WTC11 (cell line): ENCODE results near the gene TCF7L1. TPM values are rescaled to one million over a fixed set of nuclear protein-coding genes. Genes with fewer than 3 reads are reported as not detected.
A peak's percentile ranks its signal among the peaks of the same experiment; 100 is the strongest.
"Not testable (repeated sequence)": the region's sequence is repeated elsewhere in the genome, so short reads cannot be mapped to it uniquely, and the experiment has no call there.

Source experiments
- ATAC-seq: fragments of 200-7000 bp; cut with Tn5 transposase; 2 replicates; pipeline ENCODE4 v1.10.0; 2021; ENCODE audit warnings: mild to moderate bottlenecking, moderate library complexity
- CTCF ChIA-PET: fragments of 300-600 bp; sonication (Branson Sonifier 250); formaldehyde crosslinking; loops from one replicate; lab custom pipeline; 2021; ENCODE audit warnings: antibody characterized with exemption; lab: Charles Lee
- POLR2A ChIA-PET: fragments of 350-600 bp; sonication (Branson Sonifier 250); formaldehyde crosslinking; loops from one replicate; lab custom pipeline; 2021; ENCODE audit warnings: antibody characterized with exemption; lab: Charles Lee
- DNase-seq: peaks from one replicate; pipeline ENCODE4 v3.0.0; 2021; ENCODE audit warnings: low spot score
- H3K27ac Mint-ChIP-seq: 2 replicates; pipeline ENCODE4 v1.8.0; 2021; ENCODE audit warnings: mixed read lengths
- H3K27me3 Mint-ChIP-seq: 2 replicates; pipeline ENCODE4 v1.8.0; 2021; ENCODE audit warnings: low read depth, mild to moderate bottlenecking, moderate library complexity, mixed read lengths
- H3K36me3 Mint-ChIP-seq: 2 replicates; pipeline ENCODE4 v1.8.0; 2021; ENCODE audit warnings: mixed read lengths
- H3K4me1 Mint-ChIP-seq: 2 replicates; pipeline ENCODE4 v1.8.0; 2022; ENCODE audit warnings: mixed read lengths
- H3K4me3 Mint-ChIP-seq: 2 replicates; pipeline ENCODE4 v1.8.0; 2021; ENCODE audit warnings: mild to moderate bottlenecking, moderate library complexity, mixed read lengths
- H3K9me3 Mint-ChIP-seq: 2 replicates; pipeline ENCODE4 v1.8.0; 2021; ENCODE audit warnings: mixed read lengths
- EMX1 ChIP-seq: fragments of 250-450 bp; sonication (Bioruptor Pico); IDR thresholded peaks from 2 replicates; pipeline ENCODE4 v1.8.0; 2021; ENCODE audit warnings: mild to moderate bottlenecking
- HMGA2 ChIP-seq: fragments of 250-450 bp; sonication (Bioruptor Pico); IDR thresholded peaks from 2 replicates; pipeline ENCODE4 v1.4.0; 2021; ENCODE audit warnings: mild to moderate bottlenecking, moderate library complexity
- IRF1 ChIP-seq: sonication (generic); formaldehyde crosslinking; IDR thresholded peaks from 2 replicates; pipeline ENCODE4 v1.8.0; 2023; ENCODE audit warnings: missing genetic modification reagents
- JAZF1 ChIP-seq: fragments of 250-450 bp; sonication (Bioruptor Pico); IDR thresholded peaks from 2 replicates; pipeline ENCODE4 v1.9.0; 2021; ENCODE audit warnings: moderate library complexity, mild to moderate bottlenecking, inconsistent platforms
- JUN ChIP-seq: sonication (generic); formaldehyde crosslinking; IDR thresholded peaks from 2 replicates; pipeline ENCODE4 v1.8.0; 2023; ENCODE audit warnings: mild to moderate bottlenecking, missing genetic modification reagents
- NFATC4 ChIP-seq: fragments of 250-450 bp; sonication (Bioruptor Pico); IDR thresholded peaks from 2 replicates; pipeline ENCODE4 v1.9.0; 2021; ENCODE audit warnings: mild to moderate bottlenecking
- NFYB ChIP-seq: sonication (generic); formaldehyde crosslinking; conservative IDR thresholded peaks from 2 replicates; pipeline ENCODE4 v1.8.0; 2022; ENCODE audit warnings: low read depth, missing genetic modification reagents
- NR1H2 ChIP-seq: sonication (generic); formaldehyde crosslinking; IDR thresholded peaks from 2 replicates; pipeline ENCODE4 v1.9.0; 2021; ENCODE audit warnings: mild to moderate bottlenecking, moderate library complexity, missing genetic modification reagents
- TEAD4 ChIP-seq: sonication (generic); formaldehyde crosslinking; IDR thresholded peaks from 2 replicates; pipeline ENCODE4 v1.8.0; 2022; ENCODE audit warnings: mild to moderate bottlenecking, missing genetic modification reagents
- ZNF219 ChIP-seq: sonication (generic); formaldehyde crosslinking; IDR thresholded peaks from 2 replicates; pipeline ENCODE4 v1.8.0; 2023; ENCODE audit warnings: missing genetic modification reagents, mild to moderate bottlenecking, borderline replicate concordance
- ZNF396 ChIP-seq: fragments of 250-450 bp; sonication (Bioruptor Pico); IDR thresholded peaks from 2 replicates; pipeline ENCODE4 v1.8.0; 2021; ENCODE audit warnings: mild to moderate bottlenecking, moderate library complexity, borderline replicate concordance
- ZSCAN18 ChIP-seq: fragments of 250-450 bp; sonication (Bioruptor Pico); IDR thresholded peaks from 2 replicates; pipeline ENCODE4 v2.1.2; 2022; ENCODE audit warnings: mild to moderate bottlenecking, moderate library complexity
- total RNA-seq: library from RNA; stranded (reverse); gene quantifications from 3 replicates; pipeline ENCODE4 v1.2.3, GENCODE V29; 2021
- TF ChIP-seq, protein P1 (sequence below): sonication (generic); formaldehyde crosslinking; IDR thresholded peaks from 2 replicates; pipeline ENCODE4 v1.8.0; 2023; ENCODE audit warnings: mild to moderate bottlenecking, missing genetic modification reagents
- TF ChIP-seq, protein P2 (sequence below): sonication (generic); formaldehyde crosslinking; IDR thresholded peaks from 2 replicates; pipeline ENCODE4 v1.8.1; 2022; ENCODE audit warnings: missing genetic modification reagents, borderline replicate concordance

The TCF7L1 gene
- total RNA-seq, 1 experiment from 2014 or later: 104 TPM

- no peak for TF ChIP-seq TEAD4
- no peak for TF ChIP-seq ZSCAN18 (CRISPR knock-in tag)
Measured at GRCh38 chr2:85330839-85331636, 197.8 kb downstream of the TCF7L1 start (continued).

DNA sequence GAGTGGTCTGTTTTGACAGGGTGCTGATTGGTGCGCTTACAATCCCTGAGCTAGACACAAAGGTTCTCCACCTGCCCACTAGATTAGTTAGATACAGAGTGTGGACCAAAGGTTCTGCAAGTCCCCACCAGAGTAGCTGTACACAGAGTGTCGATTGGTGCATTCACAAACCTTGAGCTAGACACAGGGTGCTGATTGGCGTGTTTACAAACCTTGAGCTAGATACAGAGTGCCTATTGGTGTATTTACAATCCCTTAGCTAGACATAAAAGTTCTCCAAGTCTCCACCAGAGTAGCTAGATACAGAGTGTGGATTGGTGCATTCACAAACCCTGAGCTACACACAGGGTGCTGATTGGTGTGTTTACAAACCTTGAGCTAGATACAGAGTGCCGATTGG is 200.7 kb downstream of the TCF7L1 start:
- 0 out of 2 replicates have a peak, but pooled peaks have one; percentile 17 for TF ChIP-seq NFYB (CRISPR knock-in tag)
- H3K4me3 Mint-ChIP-seq, H3K27me3 Mint-ChIP-seq, POLR2A ChIA-PET, H3K27ac Mint-ChIP-seq, H3K36me3 Mint-ChIP-seq, DNase-seq, ATAC-seq: not testable (repeated sequence)
- Mint-ChIP-seq H3K9me3 (peaks cover 22% of the 10 kb centered on the region), H3K4me1 (peaks cover 24% of the 10 kb centered on the region)
- CTCF ChIA-PET: interaction anchor here (1.3 to 1.7 kb wide), 2 partner anchors 25 to 36 kb away, joined by 3 to 5 read pairs; no protein-coding TSS in a partner anchor

- POLR2A ChIA-PET: no interaction called here
- Mint-ChIP-seq H3K27me3 (peaks cover 2% of the 10 kb centered on the region), H3K27ac (no peak overlapping the region), H3K4me1 (peaks cover 20% of the 10 kb centered on the region), H3K36me3 (no peaks in the 10 kb centered on the region; the same call in 1 of the 2 replicates), H3K9me3 (peaks cover 22% of the 10 kb centered on the region), H3K4me3 (no peak overlapping the region)
- DNase-seq (no peak), ATAC-seq (no peak)
- TF ChIP-seq HMGA2 (CRISPR knock-in tag): no peak
- TF ChIP-seq NR1H2 (CRISPR knock-in tag): no peak
- TF ChIP-seq JAZF1 (CRISPR knock-in tag): no peak
- TF ChIP-seq ZNF396 (CRISPR knock-in tag): no peak
- TF ChIP-seq IRF1: no peak
- TF ChIP-seq ZNF219 (CRISPR knock-in tag): no peak
- TF ChIP-seq, protein P1, sequence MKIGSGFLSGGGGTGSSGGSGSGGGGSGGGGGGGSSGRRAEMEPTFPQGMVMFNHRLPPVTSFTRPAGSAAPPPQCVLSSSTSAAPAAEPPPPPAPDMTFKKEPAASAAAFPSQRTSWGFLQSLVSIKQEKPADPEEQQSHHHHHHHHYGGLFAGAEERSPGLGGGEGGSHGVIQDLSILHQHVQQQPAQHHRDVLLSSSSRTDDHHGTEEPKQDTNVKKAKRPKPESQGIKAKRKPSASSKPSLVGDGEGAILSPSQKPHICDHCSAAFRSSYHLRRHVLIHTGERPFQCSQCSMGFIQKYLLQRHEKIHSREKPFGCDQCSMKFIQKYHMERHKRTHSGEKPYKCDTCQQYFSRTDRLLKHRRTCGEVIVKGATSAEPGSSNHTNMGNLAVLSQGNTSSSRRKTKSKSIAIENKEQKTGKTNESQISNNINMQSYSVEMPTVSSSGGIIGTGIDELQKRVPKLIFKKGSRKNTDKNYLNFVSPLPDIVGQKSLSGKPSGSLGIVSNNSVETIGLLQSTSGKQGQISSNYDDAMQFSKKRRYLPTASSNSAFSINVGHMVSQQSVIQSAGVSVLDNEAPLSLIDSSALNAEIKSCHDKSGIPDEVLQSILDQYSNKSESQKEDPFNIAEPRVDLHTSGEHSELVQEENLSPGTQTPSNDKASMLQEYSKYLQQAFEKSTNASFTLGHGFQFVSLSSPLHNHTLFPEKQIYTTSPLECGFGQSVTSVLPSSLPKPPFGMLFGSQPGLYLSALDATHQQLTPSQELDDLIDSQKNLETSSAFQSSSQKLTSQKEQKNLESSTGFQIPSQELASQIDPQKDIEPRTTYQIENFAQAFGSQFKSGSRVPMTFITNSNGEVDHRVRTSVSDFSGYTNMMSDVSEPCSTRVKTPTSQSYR (CRISPR knock-in tag): no peak
- TF ChIP-seq, protein P2, sequence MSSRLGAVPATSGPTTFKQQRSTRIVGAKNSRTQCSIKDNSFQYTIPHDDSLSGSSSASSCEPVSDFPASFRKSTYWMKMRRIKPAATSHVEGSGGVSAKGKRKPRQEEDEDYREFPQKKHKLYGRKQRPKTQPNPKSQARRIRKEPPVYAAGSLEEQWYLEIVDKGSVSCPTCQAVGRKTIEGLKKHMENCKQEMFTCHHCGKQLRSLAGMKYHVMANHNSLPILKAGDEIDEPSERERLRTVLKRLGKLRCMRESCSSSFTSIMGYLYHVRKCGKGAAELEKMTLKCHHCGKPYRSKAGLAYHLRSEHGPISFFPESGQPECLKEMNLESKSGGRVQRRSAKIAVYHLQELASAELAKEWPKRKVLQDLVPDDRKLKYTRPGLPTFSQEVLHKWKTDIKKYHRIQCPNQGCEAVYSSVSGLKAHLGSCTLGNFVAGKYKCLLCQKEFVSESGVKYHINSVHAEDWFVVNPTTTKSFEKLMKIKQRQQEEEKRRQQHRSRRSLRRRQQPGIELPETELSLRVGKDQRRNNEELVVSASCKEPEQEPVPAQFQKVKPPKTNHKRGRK (CRISPR knock-in tag): no peak
- no peak for TF ChIP-seq NFATC4 (CRISPR knock-in tag)
- TF ChIP-seq EMX1 (CRISPR knock-in tag): no peak
- TF ChIP-seq JUN (CRISPR knock-in tag): no peak
- CTCF ChIA-PET: no interaction called here
Measured at GRCh38 chr2:85334928-85335327, 201.7 kb downstream of the TCF7L1 start.
